ENCODE results near the gene CSTPP1. TPM values are rescaled to one million over a fixed set of nuclear protein-coding genes. Genes with fewer than 3 reads are reported as not detected.
"Not testable (repeated sequence)": the region's sequence is repeated elsewhere in the genome, so short reads cannot be mapped to it uniquely, and the experiment has no call there.

Gene CSTPP1
- total RNA-seq, 1 donor from 2014 or later, result 13.2 TPM

GRCh38 chr11:47108214-47108613 lies 171.7 kb downstream of the CSTPP1 start:
- intact Hi-C loops (cut with DNase I), result no loop called here
- no peak for DNase-seq (ENCODE audit: low spot score)

GRCh38 chr11:47109051-47109726 lies 172.6 kb downstream of the CSTPP1 start:
- intact Hi-C loops (cut with DNase I), result no loop called here

GRCh38 chr11:47109727-47110246 lies 173.2 kb downstream of the CSTPP1 start:
- no peak for DNase-seq (ENCODE audit: low spot score)
- intact Hi-C loops (cut with DNase I), result no loop called here

More at GRCh38 chr11:47109051-47109726, 172.6 kb downstream of the CSTPP1 start:
- no peak for DNase-seq (ENCODE audit: low spot score)

GRCh38 chr11:47111318-47111804 lies 174.8 kb downstream of the CSTPP1 start:
- intact Hi-C loops (cut with DNase I), result no loop called here

GRCh38 chr11:47112941-47113340 lies 176.4 kb downstream of the CSTPP1 start:
- intact Hi-C loops (cut with DNase I), result not testable (repeated sequence)

More at GRCh38 chr11:47111318-47111804, 174.8 kb downstream of the CSTPP1 start:
- no peak for DNase-seq (ENCODE audit: low spot score)

GRCh38 chr11:47118958-47119688 lies 182.6 kb downstream of the CSTPP1 start:
- intact Hi-C loops (cut with DNase I), result not testable (repeated sequence)

More at GRCh38 chr11:47112941-47113340, 176.4 kb downstream of the CSTPP1 start:
- DNase-seq (ENCODE audit: low spot score), result not testable (repeated sequence)

GRCh38 chr11:47121056-47121455 lies 184.5 kb downstream of the CSTPP1 start:
- intact Hi-C loops (cut with DNase I), result no loop called here
- DNase-seq (ENCODE audit: low spot score), result no peak

More at GRCh38 chr11:47118958-47119688, 182.6 kb downstream of the CSTPP1 start:
- not testable (repeated sequence) for DNase-seq (ENCODE audit: low spot score)

GRCh38 chr11:47121731-47122130 lies 185.2 kb downstream of the CSTPP1 start:
- no peak for DNase-seq (ENCODE audit: low spot score)
- intact Hi-C loops (cut with DNase I), result no loop called here

GRCh38 chr11:47123094-47123493 lies 186.5 kb downstream of the CSTPP1 start:
- intact Hi-C loops (cut with DNase I), result no loop called here

GRCh38 chr11:47124675-47125074 lies 188.1 kb downstream of the CSTPP1 start:
- intact Hi-C loops (cut with DNase I), result no loop called here
- DNase-seq (ENCODE audit: low spot score), result no peak

More at GRCh38 chr11:47123094-47123493, 186.5 kb downstream of the CSTPP1 start:
- no peak for DNase-seq (ENCODE audit: low spot score)

- intact Hi-C loops (cut with DNase I), result no loop called here
- no peak for DNase-seq (ENCODE audit: low spot score)
Observed at GRCh38 chr11:47125083-47125482, 188.5 kb downstream of the CSTPP1 start.

- intact Hi-C loops (cut with DNase I), result no loop called here
- DNase-seq (ENCODE audit: low spot score), result no peak
Observed at GRCh38 chr11:47127213-47127612, 190.7 kb downstream of the CSTPP1 start.

GRCh38 chr11:47130543-47130942 lies 194.0 kb downstream of the CSTPP1 start:
- DNase-seq (ENCODE audit: low spot score), result no peak
- intact Hi-C loops (cut with DNase I), result no loop called here

GRCh38 chr11:47131136-47131535 lies 194.6 kb downstream of the CSTPP1 start:
- intact Hi-C loops (cut with DNase I), result no loop called here
- no peak for DNase-seq (ENCODE audit: low spot score)

GRCh38 chr11:47132490-47132889 lies 195.9 kb downstream of the CSTPP1 start:
- intact Hi-C loops (cut with DNase I), result no loop called here
- no peak for DNase-seq (ENCODE audit: low spot score)

GRCh38 chr11:47132981-47133380 lies 196.4 kb downstream of the CSTPP1 start:
- intact Hi-C loops (cut with DNase I), result no loop called here

GRCh38 chr11:47136327-47136726 lies 199.8 kb downstream of the CSTPP1 start:
- intact Hi-C loops (cut with DNase I), result no loop called here
- DNase-seq (ENCODE audit: low spot score), result no peak

More at GRCh38 chr11:47132981-47133380, 196.4 kb downstream of the CSTPP1 start:
- no peak for DNase-seq (ENCODE audit: low spot score)

GRCh38 chr11:47136921-47137320 lies 200.4 kb downstream of the CSTPP1 start:
- no peak for DNase-seq (ENCODE audit: low spot score)
- intact Hi-C loops (cut with DNase I), result no loop called here

GRCh38 chr11:47137476-47137875 lies 200.9 kb downstream of the CSTPP1 start:
- no peak for DNase-seq (ENCODE audit: low spot score)
- intact Hi-C loops (cut with DNase I), result no loop called here

GRCh38 chr11:47139878-47140277 lies 203.3 kb downstream of the CSTPP1 start:
- no peak for DNase-seq (ENCODE audit: low spot score)
- intact Hi-C loops (cut with DNase I), result loop anchor here (10.0 kb wide), 1 partner anchor 135 kb away; no protein-coding TSS in a partner anchor

Data from cardiac septum (tissue), 1 donor.